HG02571 (cell line): Measurements from ENCODE around the gene CSF2RB.
A peak's percentile ranks its signal among the peaks of the same experiment; 100 is the strongest.

Experiments
- ATAC-seq: cut with Tn5 transposase; IDR thresholded peaks from one replicate; pipeline ENCODE4 v1.9.1; 2021; ENCODE audit warnings: mild to moderate bottlenecking, moderate library complexity; ENCODE audit not compliant: unreplicated experiment

The CSF2RB gene

DNA sequence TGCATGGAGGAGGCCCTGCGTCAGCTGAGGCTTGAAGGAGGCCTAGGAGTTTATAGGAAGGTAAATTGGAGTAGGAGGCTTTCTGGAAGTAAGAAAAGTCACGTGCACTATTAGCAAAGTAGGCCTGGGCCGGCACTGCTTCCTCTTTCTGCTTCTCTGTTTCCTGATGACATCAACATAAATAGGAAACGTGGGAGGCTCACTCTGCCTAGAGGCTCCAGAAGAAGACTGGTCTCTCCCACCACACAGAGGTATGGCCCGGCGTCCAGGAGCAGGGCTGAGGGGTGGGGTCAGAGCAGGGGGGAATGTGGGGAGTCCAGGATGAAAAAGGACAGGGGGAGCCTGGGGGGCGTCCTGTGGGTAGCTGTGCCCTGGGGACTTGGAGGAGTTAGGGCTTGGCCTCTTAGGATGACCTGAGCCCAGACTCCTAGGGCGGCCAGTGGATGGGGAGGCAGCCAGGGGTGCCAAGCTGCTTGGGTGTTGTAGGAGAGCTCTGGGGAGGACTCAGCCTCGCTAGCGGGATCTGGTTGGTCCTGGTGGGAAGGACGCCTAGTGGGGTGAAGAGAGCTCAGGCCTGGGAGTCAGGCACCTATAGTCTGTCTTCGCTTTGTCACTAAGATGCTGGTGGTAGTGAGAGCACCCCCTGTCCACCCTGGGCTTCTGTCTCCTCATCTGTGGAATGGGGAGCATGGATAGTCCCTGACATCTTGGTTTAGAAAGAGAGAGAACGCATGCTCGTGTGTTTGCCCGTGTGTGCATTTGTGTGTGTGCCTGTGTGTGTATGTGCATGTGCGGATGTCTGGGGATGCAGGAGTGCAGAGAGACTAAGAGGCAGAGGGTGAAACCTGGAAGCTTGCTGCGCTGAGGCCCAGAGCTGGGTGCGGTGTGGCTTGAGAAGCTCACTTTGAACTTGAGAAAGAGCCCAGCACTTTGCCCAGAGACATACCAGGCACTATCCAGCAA lies at the start of gene CSF2RB:
Gene CSF2RB, plus strand, starts transcription at position 202 of the 963 bp plus-strand sequence. CDS start 8,580 bp downstream, outside the sequence.
- peak; percentile 54 for ATAC-seq

DNA sequence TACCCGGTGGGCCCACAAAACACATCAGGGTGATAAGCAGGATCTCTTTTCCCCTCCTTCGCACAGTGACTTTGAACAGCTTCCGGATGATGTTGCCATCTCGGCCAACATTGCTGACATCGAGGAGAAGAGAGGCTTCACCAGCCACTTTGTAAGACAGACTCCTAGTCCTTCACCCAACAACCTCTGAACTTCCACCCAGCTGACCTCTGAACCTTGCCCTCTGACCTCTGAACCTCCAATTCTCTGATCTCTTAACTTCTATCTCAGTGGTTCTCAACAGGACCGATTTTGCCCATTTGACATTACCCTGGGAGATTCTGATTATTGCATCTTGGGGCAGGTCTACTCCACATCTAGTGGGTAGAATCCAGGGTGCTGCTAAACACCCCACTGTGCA lies 49.4 kb upstream of the CSF2RB start:
- ATAC-seq = no peak

DNA sequence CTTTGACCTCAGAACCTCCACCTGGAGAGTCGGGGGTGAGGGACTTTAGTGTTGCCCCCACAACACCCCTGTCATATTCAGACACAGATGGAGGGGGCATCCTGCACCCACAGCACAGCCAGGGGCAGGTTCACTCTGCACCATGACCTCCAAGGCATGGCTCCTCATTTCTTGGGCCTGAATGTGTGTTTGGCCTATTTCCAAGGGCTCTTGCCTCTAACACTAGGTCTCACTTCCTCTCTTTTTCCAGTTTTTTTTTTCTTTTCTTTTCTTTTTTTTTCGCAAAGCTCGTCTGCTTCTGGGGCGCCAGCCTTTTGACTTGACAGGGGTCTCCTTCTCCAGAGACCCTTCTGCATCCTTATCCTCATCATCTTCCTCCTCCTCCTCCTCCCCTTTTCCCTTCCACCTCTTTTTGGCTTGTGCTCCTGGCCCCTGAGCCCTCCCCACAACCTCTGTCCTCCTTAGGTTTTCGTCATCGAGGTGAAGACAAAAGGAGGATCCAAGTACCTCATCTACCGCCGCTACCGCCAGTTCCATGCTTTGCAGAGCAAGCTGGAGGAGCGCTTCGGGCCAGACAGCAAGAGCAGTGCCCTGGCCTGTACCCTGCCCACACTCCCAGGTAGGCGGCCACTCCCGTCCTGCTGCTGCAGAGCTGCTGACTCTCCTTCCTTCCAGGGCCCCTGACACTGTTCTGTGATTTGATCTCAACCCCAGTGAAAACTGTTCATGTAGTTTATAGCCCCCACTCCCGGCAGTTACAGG lies 48.8 kb upstream of the CSF2RB start:
- ATAC-seq = no peak

DNA sequence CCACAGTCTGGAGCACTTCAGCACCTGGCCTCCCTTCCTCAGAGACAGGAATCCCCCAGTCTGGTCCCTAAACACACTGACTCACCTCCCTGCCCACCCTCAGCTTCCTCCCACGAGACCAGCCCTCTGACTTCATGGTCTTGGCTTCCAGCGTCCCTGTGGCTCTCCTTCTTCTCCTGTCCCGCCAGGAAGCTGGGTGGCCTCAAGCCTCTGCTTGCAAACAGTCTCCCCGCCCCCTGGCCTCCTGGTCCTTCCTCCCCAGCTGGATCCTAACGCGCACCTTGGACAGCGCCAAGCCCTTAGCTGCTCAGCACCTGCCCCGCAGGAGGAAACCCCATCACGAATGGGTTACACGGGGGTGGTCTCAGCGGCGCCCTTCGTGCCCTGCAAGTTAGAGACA lies 48.1 kb upstream of the CSF2RB start:
- no peak for ATAC-seq

DNA sequence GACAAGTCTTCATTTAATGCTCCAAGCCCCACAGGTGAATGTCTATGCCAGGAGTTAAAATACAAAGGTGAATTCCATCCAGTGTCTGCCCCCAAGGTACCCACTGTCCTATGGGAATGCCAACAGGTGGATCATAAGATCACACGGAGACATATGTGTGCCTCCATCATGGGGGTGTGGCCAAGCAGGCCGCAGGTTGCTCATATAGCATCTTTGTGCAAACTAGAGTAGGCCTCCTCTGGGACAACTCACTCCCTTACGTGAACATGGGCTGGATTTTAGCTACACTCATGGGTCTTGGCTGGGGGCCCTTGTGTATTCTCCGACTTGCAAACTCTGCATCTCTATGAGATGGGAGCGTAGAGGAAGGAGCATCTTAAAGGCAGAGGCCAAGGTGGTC lies 45.7 kb upstream of the CSF2RB start:
- no peak for ATAC-seq

DNA sequence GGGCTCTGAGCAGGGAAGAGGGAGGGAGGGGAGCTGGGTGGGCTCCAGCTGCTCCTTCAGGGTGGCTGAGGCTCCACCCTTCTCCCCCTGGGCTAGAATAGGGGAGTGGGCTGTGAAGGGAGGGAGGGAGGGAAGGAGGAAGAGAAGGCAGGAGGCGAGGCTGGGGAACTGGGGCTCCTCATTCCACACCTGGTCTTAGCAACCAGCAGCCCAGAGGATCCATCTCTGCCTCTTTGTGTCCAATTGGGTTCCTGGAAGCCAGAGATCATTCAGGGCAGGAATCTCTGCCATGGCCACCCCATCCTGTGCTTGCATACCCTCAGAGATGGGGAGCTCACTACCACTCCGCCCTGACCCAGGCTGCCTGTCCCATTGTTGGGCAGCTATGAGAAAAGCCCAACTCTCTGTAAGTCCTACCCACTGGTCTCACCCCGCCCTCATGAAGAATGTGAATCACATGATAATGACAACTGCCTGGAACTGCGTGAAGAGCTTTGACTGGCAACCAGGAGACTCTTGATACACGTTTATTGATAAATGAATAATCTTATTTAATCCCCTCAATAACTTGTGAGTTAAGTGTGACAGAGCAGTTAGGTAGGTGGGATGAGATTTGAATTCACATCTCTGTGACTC lies 44.8 kb upstream of the CSF2RB start:
- no peak for ATAC-seq

DNA sequence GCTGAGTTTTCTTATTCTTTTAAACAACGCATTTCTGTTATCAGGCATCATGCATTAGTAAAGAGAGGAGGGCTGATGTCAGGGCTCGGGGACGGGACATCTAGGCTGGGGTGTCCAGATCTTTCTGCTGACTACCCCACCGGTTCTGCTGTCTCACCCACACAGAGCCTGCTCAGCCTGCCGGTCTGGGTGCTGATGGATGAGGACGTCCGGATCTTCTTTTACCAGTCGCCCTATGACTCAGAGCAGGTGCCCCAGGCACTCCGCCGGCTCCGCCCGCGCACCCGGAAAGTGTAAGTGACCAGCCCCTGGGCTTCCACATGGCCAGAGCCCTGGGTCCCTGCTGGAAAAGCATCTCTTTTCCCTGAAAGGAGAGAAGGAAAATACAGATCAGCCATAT lies 43.2 kb upstream of the CSF2RB start:
- no peak for ATAC-seq

DNA sequence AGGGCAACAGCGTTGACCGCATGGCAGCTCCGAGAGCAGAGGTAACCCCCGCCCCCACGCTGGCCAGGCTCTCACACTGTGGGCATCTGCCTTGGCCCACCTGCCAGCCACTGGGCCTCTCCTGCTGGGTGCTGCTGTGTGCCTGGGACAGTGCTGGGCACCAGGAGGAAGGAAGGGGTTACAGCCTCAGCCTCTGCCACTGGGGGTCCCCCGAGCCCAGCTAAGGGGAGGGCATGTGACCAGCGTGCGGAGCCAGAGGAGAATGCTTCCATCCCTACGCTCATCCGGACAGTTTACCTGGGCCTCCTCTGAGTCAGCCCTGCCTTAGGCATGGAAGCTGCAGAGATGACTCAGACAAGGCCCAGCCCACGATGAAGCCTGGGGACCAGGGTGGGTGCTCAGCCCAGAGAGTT lies 41.8 kb upstream of the CSF2RB start:
- no peak for ATAC-seq

DNA sequence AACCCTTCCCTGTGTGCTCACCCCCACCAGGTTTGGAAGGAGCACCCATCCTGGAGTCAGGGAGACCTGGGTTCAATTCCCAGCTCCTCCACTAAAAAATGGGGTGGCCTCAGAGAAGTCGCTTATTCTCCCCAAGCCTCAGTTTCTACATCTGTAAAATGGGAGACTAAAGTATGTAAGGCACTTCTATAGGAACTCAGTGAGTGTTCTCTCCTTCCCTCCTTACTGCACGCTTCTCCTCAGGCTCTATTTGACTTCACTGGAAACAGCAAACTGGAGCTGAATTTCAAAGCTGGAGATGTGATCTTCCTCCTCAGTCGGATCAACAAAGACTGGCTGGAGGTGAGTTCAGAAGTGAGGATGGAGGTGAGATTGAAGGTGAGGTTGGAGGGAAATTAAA lies 41.3 kb upstream of the CSF2RB start:
- ATAC-seq = no peak

DNA sequence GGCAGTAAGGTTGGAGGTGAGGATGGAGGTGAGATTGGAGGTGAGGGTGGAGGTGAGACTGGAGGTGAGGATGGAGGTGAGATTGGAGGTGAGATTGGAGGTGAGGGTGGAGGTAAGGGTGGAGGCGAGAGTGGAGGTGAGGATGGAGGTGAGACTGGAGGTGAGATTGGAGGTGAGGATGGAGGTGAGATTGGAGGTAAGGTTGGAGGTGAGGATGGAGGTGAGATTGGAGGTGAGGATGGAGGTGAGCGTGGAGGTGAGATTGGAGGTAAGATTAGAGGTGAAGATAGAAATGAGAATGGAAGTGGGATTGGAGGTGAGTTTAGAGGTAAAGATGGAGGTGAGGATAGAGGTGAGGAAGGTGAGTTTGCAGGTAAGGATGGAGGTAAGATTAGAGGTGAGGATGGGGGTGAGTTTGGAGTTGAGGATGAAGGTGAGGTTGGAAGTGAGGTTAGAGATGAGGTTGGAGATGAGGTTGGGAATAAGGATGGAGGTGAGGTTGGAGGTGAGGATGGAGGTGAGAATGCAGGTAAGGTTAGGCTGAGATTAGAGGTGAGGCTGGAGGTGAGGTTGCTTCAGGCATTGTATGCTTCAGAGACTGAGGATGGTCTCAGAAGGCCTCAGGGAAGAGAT lies 40.4 kb upstream of the CSF2RB start:
- no peak for ATAC-seq

DNA sequence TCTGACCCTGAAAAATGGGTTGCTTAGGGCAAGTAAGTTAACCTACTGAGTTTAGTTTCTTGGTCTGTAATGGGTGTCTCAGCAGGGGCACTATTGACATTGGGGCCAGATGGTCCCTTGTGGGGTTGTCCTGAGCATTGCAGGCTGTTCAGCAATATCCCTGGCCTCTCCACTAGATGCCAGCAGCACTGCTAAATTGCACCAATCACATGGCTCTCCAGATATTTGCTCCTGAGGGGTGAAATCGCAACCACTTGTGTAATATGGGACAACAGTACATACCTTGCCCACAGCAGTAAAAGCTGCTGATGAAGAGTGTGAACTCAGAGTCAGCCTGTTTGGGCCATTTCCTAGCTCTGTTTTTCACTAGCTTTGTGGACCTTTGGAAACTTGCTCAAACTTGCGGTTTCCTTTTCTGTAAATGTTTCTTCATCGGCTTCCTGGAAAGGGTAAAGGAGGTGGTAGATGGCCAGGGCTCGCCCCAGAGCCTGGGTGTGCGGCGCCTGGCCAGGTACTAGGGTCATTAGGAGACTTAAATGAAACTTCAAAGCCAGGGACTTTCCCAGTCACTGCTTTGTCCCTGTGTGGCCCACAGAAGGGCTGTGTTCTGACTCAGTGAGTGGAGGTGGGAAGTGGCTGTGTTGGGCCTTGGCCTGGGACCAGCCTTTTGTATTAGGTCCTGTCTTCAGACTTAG lies 39.7 kb upstream of the CSF2RB start:
- peak; percentile 76 for ATAC-seq

DNA sequence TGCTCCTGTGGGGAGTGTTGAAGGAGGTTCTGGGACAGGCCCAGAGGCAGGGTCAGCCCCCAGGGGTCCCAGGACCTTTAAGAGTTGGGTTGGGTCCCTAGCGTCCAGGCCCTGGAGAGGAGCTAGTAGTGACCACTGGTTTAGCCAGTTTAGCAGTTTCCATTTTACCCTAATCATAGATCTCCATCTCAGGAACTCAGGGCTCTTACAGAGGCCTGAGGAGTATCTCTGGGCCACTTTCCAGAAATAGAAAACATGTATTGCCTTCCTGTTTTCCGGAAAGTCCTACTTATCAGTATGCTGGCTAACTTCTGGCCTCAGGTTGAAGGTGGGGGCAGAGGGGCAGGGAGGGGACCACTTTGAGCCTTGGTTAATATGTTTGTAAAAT lies 39.1 kb upstream of the CSF2RB start:
- ATAC-seq = no peak

DNA sequence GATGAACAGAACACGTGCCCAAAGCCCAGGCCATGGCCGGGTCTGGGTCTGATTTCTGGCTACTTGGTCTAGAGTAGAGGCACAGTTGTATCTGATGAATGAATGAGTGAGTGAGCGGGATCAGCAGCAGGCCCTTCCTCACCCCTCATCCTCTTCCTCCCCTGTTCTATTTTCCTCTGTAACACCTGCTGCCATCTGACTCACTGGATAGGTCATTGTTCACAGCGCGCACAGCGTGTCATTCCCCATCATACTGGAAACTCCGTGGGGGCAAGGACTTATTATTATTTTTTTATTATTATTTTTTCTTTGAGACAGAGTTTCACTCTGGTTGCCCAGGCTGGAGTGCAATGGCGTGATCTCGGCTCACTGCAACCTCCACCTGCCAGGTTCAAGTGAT lies 38.7 kb upstream of the CSF2RB start:
- ATAC-seq = no peak

DNA sequence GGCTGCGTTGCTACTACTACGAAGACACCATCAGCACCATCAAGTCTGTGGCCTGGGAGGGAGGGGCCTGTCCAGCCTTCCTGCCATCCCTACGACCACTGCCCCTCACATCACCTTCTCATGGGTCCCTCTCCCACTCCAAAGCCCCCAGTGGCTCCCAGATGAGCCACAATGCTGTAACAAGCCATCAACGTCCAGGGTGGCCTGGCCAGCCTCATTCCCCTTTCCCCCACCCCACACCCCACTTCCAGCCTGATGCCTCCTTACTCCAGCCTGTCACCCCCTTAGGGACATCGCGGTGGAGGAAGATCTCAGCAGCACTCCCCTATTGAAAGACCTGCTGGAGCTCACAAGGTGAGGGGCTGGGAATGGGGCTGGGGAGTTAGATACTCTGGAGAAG lies 37.7 kb upstream of the CSF2RB start:
- ATAC-seq = no peak

DNA sequence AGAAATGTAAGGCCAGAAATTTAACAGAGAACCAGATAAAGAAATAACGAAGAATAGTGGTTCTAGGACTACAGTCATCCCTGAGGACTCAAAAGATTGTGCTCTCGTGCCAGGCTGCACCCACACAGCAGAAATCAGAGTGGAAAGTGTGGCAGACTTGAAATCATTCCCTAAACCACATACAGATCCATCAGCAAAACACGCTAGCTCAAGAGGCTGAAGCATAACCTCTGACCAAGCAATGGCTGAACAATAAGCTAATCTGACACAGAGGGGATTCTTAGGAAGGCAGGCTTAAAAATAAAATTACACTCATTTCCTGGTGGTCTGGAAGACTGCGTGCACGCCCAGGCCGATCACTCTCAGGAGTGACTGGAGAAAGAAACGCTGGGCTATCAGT lies 33.7 kb upstream of the CSF2RB start:
- ATAC-seq = no peak

DNA sequence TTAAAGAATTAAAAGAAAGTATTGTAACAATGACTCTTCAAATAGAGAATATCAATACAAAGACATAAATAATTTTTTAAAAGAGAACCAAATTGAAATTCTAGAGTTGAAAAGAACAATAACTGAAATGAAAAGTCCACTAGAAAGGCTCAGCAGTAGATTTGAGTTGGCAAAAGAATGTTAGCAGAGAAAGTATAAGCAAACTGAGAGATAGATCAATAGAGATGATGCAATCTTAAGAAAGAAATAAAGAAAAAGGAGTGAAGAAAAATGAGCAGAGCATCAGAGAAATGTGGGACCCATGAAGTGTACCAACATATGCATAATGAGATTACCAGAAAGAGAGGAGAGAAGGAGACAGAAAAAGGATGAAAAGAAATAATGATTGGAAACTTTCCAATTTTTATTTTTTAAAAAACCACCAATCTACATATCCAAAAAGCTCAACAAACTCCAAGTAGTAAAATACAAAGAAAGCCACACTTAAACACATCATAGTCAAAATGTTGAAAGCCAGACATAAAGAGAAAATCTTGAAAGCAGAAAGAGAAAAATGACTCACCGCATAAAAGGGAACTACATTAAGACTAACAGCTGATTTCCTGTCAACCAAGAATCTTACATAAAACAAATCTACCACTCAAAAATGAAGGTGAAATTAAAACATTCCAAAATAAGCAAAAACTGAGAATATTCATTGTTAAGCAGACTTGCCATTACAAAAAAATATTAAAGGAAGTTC lies 31.8 kb upstream of the CSF2RB start:
- ATAC-seq = no peak

DNA sequence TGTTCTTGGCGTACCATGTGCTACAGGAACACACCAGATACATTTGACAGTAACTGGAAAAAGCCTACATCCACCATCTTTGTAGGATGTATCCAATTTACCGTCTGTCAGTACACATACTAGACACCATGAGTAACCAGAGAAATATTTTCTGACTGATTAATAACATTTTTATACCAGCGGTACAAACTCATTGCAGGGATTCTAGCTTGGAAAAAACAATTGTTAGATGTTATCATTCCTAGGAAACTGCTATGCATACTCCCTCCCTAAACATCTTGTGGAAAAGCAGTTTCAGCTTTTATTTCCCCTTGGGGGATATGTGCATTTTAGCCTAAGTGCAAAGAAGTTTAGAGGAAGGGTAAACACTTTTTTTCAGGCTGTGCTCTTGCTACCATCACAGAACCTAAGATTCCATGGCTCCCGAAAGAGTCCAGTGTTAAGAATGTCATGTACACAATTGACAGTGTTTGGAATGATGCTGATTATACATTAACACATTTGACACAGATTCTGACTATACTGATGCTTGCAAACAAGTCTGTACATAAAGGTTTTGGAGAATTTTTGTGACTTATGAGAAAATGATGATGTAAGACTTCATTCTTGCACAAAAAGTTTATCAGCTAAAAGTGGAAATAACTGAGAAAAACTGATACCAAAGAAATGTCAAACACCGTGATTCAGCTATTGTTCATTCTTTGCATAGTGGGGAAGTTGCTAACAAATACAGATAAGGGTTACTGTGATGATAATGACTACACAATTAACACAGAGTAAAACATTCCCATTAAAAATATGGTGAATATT lies 28.9 kb upstream of the CSF2RB start:
- ATAC-seq = no peak

DNA sequence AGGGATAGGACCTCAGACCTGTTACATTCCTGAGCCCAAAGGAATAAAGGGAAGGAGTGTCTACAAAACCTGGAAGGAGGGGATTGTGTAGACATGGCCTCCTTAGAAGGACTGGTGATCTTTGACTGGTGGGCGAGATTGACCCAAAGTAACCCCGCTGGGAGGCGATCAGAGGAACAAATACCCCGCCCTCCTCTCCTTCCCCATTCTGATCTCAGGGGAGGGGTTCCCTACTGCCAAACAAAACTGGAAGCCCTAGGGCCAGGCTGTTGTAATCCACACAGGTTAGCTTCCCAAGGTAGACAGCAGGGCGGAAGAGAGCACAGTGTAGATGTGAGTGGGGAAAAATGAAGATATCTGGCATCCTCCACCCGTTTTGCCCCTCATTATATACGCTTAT lies 28.0 kb upstream of the CSF2RB start:
- ATAC-seq = no peak

DNA sequence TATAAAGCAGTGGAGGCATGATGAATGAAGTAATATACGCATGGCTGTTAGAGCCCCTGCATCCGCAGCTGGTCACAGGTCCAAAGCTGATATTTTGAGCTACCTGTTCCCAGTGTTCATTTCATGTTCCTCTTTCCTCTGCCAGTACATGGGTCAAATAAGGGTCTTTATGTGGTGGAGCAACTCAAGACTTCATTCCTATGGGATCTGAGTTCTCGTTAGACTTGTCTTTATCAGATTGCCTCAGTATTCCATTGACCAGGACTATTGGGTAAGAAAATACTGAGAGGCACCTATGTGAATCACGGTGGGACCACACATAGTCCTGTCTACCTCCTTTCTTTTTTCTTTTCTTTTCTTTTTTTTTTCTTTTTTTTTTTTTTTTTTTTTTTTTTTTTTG lies 27.4 kb upstream of the CSF2RB start:
- ATAC-seq = no peak
